Measurements from ENCODE around the gene ZNF335.

The ZNF335 gene

DNA sequence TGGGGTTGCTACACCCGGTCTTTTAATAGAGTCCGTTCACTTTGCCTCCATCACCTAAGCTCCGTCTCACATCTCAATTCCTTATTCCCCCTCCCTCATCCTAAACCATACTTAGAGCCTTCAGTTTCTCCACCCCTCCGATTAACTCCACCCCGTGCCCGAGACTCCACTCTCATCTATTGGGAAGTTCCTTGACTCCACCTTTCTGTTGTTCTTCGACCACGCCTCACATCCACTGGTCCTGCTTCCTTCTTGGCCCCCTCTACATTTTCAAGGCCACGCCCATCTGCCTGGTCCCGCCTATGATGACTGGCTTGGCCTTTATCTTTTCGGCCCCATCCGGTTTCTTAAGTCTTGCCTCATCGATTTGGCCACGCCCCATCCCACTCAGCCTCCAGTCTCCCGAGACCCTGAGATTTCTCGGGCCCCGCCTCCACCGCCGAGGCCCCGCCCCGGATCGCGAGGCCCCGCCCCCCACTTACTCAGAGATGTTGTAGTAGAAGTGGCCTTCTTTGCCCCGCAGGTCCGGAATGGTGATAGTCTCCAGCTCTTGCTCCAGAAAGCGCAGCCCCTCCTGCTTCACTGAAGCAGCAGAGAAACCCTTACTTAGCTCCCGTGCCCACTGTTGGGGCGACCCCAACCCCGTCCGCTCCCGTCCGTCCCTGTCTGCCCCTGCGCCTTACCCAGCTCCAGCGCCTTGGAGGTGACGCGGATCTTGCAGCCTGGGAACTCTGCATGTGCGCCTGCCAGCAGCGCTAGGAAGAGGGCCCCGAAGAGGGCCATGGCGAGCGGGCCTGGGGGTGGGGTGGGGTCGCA is 61.1 kb downstream of the ZNF335 start:
- Histone ChIP-seq H3K27me3 (ENCODE audit: insufficient read depth, insufficient read length) (no peaks in the 10 kb centered on the region), H3K9ac (ENCODE audit: insufficient read length, low read depth) (peak overlapping the region; percentile 92), H3K4me3 (ENCODE audit: insufficient read length, low read depth) (peak overlapping the region; percentile 86), H3K9me3 (ENCODE audit: insufficient read depth, low read length) (no peaks in the 10 kb centered on the region), H3K36me3 (ENCODE audit: insufficient read depth, insufficient read length, low read length) (peaks cover 39% of the 10 kb centered on the region), H3K4me1 (ENCODE audit: insufficient read depth, insufficient read length) (peaks cover 9% of the 10 kb centered on the region)
- peak; percentile 100 for DNase-seq (ENCODE audit: low read depth, low spot score)
- TF ChIP-seq YY1 (IDR thresholded peaks at IDR 0.05; ENCODE audit: insufficient read depth, insufficient read length) (no peak), ZNF274 (IDR thresholded peaks at IDR 0.05; ENCODE audit: low read depth, low read length) (no peak), SUZ12 (IDR thresholded peaks at IDR 0.05; ENCODE audit: extremely low read depth, insufficient read depth, insufficient read length) (no peak)

DNA sequence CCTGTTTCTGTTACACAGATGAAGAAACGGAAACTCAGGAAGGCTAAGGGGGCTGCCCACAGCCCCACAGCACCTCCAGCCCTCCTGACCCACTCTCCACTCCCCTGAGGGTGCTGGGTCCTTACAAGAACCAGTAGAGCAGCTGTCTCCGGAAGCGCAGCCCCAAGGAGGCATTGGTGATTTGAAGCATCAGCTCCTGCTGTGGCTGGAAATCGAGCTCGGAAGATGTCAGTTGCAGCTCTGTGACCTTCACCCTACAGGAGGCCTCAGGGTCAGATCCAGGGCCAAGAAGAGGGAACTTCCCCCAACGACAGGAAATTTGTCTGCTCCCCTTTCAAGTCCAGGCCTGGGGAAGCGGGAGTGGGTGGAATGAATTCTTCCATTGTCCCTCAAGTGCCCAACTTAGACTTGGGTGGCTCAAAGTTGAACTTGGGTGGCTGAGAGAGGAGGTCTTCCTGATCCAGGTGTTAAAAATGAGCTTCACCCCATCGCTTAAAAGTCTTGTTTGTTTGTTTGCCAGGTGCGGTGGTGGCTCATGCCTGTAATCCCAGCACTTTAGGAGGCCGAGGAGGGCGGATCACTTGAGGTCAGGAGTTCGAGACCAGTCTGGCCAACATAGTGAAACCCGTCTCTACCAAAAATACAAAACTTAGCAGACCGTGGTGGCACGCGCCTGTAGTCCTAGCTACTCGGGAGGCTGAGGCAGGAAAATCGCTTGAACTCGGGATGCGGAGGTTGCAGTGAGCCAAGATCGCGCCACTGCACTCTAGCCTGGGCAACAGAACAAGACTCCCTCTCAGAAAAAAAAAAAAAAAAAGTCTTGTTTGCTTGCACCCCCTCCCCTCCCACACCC is 62.0 kb downstream of the ZNF335 start:
- H3K4me1 ChIP-seq (ENCODE audit: insufficient read depth, insufficient read length): peaks cover 12% of the 10 kb centered on the region
- H3K4me3 ChIP-seq (ENCODE audit: insufficient read length, low read depth): peak overlapping the region; percentile 5
- H3K9me3 ChIP-seq (ENCODE audit: insufficient read depth, low read length): no peaks in the 10 kb centered on the region
- no peak overlapping the region for H3K9ac ChIP-seq (ENCODE audit: insufficient read length, low read depth)
- TF ChIP-seq YY1 (IDR thresholded peaks at IDR 0.05; ENCODE audit: insufficient read depth, insufficient read length): no peak
- no peak for TF ChIP-seq ZNF274 (IDR thresholded peaks at IDR 0.05; ENCODE audit: low read depth, low read length)
- no peak for TF ChIP-seq SUZ12 (IDR thresholded peaks at IDR 0.05; ENCODE audit: extremely low read depth, insufficient read depth, insufficient read length)
- no peaks in the 10 kb centered on the region for H3K27me3 ChIP-seq (ENCODE audit: insufficient read depth, insufficient read length)
- peaks cover 47% of the 10 kb centered on the region for H3K36me3 ChIP-seq (ENCODE audit: insufficient read depth, insufficient read length, low read length)
- DNase-seq (ENCODE audit: low read depth, low spot score): no peak

DNA sequence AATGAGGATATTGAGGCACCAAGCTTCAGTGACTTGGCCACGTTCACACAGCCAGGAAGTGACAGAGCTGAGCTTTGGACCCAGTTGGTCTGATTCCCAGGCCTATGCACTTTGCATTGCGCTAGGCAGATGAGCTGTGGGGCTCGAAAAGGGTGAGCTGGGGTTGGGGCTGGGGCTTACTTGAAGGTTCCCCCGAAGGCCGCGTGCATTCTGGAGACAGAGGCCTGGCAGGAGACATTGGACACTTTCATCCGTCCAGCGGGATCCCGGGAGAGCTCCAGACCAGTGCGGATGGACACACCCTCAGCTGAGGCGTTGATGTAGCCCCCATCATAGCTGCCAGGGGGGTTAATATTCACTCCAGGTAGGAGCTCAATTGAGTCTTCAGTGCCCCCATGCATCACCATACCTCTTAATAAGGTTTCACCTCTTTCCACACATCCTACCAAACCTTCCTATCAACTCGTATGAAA is 62.6 kb downstream of the ZNF335 start:
- Histone ChIP-seq H3K4me3 (ENCODE audit: insufficient read length, low read depth) (no peak overlapping the region), H3K4me1 (ENCODE audit: insufficient read depth, insufficient read length) (peaks cover 17% of the 10 kb centered on the region), H3K9ac (ENCODE audit: insufficient read length, low read depth) (no peak overlapping the region), H3K36me3 (ENCODE audit: insufficient read depth, insufficient read length, low read length) (peaks cover 53% of the 10 kb centered on the region), H3K9me3 (ENCODE audit: insufficient read depth, low read length) (no peaks in the 10 kb centered on the region), H3K27me3 (ENCODE audit: insufficient read depth, insufficient read length) (no peaks in the 10 kb centered on the region)
- no peak for TF ChIP-seq SUZ12 (IDR thresholded peaks at IDR 0.05; ENCODE audit: extremely low read depth, insufficient read depth, insufficient read length)
- TF ChIP-seq YY1 (IDR thresholded peaks at IDR 0.05; ENCODE audit: insufficient read depth, insufficient read length): no peak
- no peak for TF ChIP-seq ZNF274 (IDR thresholded peaks at IDR 0.05; ENCODE audit: low read depth, low read length)
- DNase-seq (ENCODE audit: low read depth, low spot score): no peak

DNA sequence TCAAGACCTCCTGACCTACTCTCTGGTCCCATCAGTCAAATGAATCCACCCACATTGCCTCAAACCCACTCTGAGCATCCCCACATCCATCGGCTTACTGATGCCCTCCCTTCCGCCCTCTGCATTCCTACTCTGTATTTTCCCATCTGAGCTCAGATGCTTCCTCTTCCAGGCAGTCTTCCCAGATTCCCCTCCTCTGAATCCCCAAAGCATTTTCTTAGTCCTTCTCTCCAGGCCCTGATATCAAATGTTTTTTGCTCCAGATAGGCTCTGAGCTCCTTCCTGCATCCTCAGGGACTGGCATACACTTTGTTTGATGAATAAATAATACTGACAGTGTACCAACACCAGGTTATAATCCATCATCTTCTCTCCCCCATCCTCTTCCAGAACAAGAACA is 63.9 kb downstream of the ZNF335 start:
- peaks cover 17% of the 10 kb centered on the region for H3K4me1 ChIP-seq (ENCODE audit: insufficient read depth, insufficient read length)
- no peaks in the 10 kb centered on the region for H3K9me3 ChIP-seq (ENCODE audit: insufficient read depth, low read length)
- DNase-seq (ENCODE audit: low read depth, low spot score): no peak
- no peak for TF ChIP-seq YY1 (IDR thresholded peaks at IDR 0.05; ENCODE audit: insufficient read depth, insufficient read length)
- TF ChIP-seq ZNF274 (IDR thresholded peaks at IDR 0.05; ENCODE audit: low read depth, low read length): no peak
- TF ChIP-seq SUZ12 (IDR thresholded peaks at IDR 0.05; ENCODE audit: extremely low read depth, insufficient read depth, insufficient read length): no peak
- H3K36me3 ChIP-seq (ENCODE audit: insufficient read depth, insufficient read length, low read length): peaks cover 66% of the 10 kb centered on the region
- no peak overlapping the region for H3K4me3 ChIP-seq (ENCODE audit: insufficient read length, low read depth)
- H3K27me3 ChIP-seq (ENCODE audit: insufficient read depth, insufficient read length): no peaks in the 10 kb centered on the region
- H3K9ac ChIP-seq (ENCODE audit: insufficient read length, low read depth): no peak overlapping the region

DNA sequence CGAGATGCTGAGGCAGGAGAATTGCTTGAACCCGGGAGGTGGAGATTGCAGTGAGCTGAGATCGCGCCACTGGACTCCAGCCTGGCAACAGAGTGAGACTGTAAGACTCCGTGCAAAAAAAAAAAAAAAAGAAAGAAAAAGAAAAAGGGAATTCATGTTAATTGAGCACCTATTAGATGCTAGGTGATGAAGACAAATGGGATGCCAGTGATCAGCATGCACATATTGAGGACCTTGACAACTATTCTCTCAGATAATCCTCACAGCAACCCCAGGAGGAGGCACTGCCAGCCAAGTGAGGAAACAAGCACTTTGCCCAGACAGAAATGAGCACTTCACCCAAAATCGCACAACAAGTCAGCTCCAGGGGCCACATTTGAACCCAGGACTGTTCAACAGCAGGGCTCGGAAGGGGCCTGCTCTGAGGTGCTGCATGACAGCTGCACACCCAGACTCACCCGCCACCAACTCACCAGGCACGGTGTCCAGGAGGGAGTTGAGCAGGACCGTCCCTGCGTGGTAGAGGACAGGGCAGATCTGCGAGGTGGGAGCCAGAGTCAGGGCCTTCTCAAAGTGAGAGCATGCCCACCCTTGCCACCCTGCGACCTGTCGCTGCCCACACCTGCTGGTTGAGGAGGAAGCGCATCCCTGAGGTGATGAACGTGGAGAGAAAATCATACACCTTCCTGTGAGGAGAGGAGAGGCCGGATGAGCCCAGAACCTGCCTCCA is 64.6 kb downstream of the ZNF335 start:
- TF ChIP-seq SUZ12 (IDR thresholded peaks at IDR 0.05; ENCODE audit: extremely low read depth, insufficient read depth, insufficient read length) (no peak), ZNF274 (IDR thresholded peaks at IDR 0.05; ENCODE audit: low read depth, low read length) (no peak), YY1 (IDR thresholded peaks at IDR 0.05; ENCODE audit: insufficient read depth, insufficient read length) (no peak)
- Histone ChIP-seq H3K9me3 (ENCODE audit: insufficient read depth, low read length) (no peaks in the 10 kb centered on the region), H3K27me3 (ENCODE audit: insufficient read depth, insufficient read length) (no peaks in the 10 kb centered on the region), H3K4me3 (ENCODE audit: insufficient read length, low read depth) (no peak overlapping the region), H3K9ac (ENCODE audit: insufficient read length, low read depth) (no peak overlapping the region), H3K36me3 (ENCODE audit: insufficient read depth, insufficient read length, low read length) (peaks cover 73% of the 10 kb centered on the region), H3K4me1 (ENCODE audit: insufficient read depth, insufficient read length) (peaks cover 15% of the 10 kb centered on the region)
- DNase-seq (ENCODE audit: low read depth, low spot score): no peak

DNA sequence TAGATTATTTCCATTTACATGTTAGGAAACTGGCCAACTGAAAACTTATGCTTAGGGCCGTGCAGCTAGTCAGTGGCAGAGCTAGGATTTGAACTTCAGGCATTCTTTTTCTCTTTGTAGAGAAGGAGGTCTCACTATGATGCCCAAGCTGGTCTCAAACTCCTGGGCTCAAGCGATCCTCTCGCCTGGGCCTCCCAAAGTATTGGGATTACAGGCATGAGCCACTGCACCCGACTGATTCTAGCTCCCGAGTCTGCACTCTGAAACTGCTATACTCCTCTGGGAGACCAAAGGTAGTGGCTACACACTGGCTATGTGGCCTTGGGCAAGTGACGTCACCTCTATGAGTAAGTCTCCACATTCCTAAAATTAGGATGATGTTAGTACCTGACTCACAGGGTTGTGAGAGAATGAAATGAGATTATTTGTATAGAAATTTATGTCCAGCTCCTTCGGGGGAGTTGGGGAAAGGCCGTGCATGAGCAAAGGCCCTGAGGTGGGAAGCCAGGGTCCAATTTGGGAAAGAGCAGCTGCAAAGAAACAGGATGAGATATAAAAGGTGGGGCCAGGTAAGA is 66.4 kb downstream of the ZNF335 start:
- no peaks in the 10 kb centered on the region for H3K9me3 ChIP-seq (ENCODE audit: insufficient read depth, low read length)
- no peak for DNase-seq (ENCODE audit: low read depth, low spot score)

More for the DNA sequence above, 66.4 kb downstream of the ZNF335 start:
- Histone ChIP-seq H3K4me1 (ENCODE audit: insufficient read depth, insufficient read length) (peaks cover 13% of the 10 kb centered on the region), H3K4me3 (ENCODE audit: insufficient read length, low read depth) (no peak overlapping the region), H3K9ac (ENCODE audit: insufficient read length, low read depth) (no peak overlapping the region), H3K27me3 (ENCODE audit: insufficient read depth, insufficient read length) (no peaks in the 10 kb centered on the region), H3K36me3 (ENCODE audit: insufficient read depth, insufficient read length, low read length) (peaks cover 88% of the 10 kb centered on the region)
- TF ChIP-seq YY1 (IDR thresholded peaks at IDR 0.05; ENCODE audit: insufficient read depth, insufficient read length) (no peak), SUZ12 (IDR thresholded peaks at IDR 0.05; ENCODE audit: extremely low read depth, insufficient read depth, insufficient read length) (no peak), ZNF274 (IDR thresholded peaks at IDR 0.05; ENCODE audit: low read depth, low read length) (no peak)
